Activated naive CD8-positive, alpha-beta T cell treated with anti-CD3 and anti-CD28 coated beads, Interleukin-2, amount 50 U/mL, for 24 hours (primary cell): Measurements from ENCODE around the gene MEF2D.

Source experiments
- ATAC-seq: fragments of 150-1000 bp; cut with Tn5 transposase; one replicate; pipeline ENCODE4 v1.10.0; 2021
- DNase-seq: peaks from one replicate; pipeline ENCODE4 v3.0.0; 2021
- H3K27ac Mint-ChIP-seq: one replicate; pipeline ENCODE4 v1.8.0; 2021; ENCODE audit warnings: mild to moderate bottlenecking, mixed read lengths
- H3K27me3 Mint-ChIP-seq: one replicate; pipeline ENCODE4 v1.8.0; 2021; ENCODE audit warnings: mixed read lengths
- H3K36me3 Mint-ChIP-seq: one replicate; pipeline ENCODE4 v1.8.0; 2021; ENCODE audit warnings: low read depth, mixed read lengths
- H3K4me1 Mint-ChIP-seq: one replicate; pipeline ENCODE4 v1.8.0; 2021; ENCODE audit warnings: mixed read lengths
- H3K4me3 Mint-ChIP-seq: one replicate; pipeline ENCODE4 v1.8.0; 2021; ENCODE audit warnings: mild to moderate bottlenecking, moderate library complexity, mixed read lengths
- H3K9me3 Mint-ChIP-seq: one replicate; pipeline ENCODE4 v1.8.0; 2021; ENCODE audit warnings: mixed read lengths

Gene MEF2D

DNA sequence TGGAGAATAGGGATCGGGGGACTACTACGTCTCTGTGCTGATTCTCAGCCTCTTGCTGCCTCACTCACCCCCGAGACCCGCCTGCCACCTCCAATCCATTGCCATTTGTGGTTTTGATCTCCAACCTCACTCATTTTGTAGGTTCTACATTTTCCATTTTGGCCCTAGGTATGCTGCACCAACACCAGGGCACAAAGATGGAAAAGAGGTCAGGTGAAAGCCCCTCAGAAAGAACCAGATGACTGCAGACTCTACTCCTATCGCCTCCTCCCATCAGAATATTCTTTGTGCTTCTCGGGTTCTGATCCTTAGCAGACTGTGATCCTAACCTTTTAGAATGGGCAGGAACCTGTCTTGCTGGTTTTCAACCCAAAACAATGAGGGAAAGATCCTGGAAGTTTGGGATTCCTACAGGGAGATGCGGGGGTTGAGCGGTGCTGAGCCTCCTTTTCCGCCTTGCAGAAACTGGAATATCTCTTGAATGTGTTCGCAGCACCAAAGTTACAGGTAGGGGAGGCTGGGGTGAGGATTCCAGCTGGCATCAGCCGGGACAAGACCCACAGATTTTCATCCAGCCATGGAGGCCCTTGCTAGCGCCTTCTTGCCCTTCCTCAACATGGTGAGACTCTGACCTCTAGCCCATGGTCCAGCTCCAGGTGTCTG, 78.5 kb downstream of the MEF2D start:
- Mint-ChIP-seq H3K9me3 (no peaks in the 10 kb centered on the region), H3K27ac (no peak overlapping the region), H3K4me1 (peaks cover 32% of the 10 kb centered on the region), H3K4me3 (peak overlapping the region; percentile 58), H3K36me3 (no peaks in the 10 kb centered on the region), H3K27me3 (peaks cover 89% of the 10 kb centered on the region)
- ATAC-seq (no peak), DNase-seq (no peak)

DNA sequence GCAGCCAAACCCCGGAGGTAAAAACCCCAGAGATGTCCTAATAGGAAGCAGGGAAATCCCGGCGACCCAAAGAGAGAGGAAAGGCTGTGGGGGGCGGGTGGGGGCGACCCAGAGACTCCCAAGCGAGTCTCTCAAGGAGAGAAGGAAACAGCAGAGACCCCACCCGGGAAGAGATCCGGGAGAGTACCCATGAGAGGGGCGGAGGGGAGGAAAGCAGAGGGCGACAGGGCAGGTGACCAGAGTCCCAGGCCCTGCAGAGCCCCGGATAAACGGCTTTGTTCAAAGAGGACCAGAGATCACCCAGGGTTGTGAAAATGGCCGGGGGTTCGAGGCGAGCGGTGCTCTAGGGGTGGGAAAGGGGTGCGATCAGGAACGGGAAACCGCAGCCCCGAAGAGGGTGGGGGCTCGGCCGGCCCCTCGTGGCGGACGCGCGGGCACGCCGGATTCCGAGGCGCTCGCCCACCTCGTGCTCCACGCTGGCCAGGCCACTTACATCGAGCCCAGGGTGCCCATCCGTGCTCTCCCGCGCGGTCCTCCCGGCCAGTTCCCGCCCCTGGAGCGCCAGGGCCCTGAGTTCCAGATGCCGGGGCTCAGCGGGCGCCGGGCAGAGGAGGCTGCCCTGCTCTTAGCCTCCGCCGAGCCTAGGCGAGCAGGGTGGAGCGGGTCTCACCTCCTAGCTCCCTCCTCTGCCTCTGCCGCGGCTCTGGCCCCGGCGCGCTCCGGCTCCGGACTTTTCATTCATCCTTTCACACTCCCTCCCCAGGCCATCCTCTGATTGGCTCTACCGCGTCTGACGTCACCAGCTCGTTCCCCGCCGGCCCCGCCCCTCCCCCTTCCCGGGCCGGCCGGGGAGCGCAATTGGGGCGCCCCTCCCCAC, 79.3 kb downstream of the MEF2D start:
- no peak overlapping the region for H3K27ac Mint-ChIP-seq
- H3K4me3 Mint-ChIP-seq = peak overlapping the region; percentile 80
- H3K36me3 Mint-ChIP-seq = no peaks in the 10 kb centered on the region
- H3K4me1 Mint-ChIP-seq = peaks cover 32% of the 10 kb centered on the region
- H3K27me3 Mint-ChIP-seq = peaks cover 86% of the 10 kb centered on the region
- DNase-seq = peak; percentile 75
- H3K9me3 Mint-ChIP-seq = no peaks in the 10 kb centered on the region
- peak; percentile 75 for ATAC-seq

DNA sequence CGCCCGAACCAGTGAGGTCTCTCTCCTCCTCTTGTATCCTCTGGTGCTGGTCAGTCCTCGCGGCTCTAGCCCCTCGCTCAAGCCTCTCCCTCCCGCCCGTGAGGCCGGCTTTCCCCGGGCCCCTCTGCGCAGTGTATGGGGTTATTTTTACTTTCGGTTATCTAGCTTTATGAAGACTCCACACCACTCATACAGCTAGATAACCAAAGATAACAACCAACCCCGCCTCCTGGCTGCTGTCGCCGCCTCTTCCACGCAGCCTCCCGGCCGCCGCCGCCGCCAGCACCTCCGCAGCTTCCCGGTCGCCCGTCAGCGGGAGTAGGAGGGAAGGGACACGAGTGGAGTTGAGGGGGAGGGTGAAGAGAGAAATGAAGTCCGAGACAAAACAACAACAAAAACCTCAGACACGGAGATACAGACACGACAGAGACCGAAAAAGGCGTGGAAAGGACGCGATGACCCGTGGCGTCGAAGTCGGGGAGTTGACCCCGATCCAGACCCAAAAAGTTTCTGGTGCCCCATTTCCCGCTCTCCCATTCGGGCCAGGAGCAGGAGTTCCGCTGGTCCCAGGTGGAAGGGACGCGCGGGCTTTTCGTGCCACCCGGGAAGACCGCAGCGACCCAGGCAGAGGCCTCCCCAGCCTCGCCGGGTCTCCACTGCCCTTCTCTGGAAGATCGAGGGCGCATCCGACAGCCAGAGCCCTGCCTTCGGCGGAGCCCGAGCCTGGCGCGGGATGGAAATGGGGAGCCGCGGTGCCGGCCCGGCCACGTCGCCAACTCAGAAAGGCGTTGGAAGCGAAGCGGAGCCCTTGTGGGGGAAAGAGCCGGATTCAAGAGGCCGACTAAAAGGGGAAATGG, 80.1 kb downstream of the MEF2D start:
- H3K4me1 Mint-ChIP-seq = peaks cover 32% of the 10 kb centered on the region
- H3K27ac Mint-ChIP-seq = no peak overlapping the region
- peaks cover 84% of the 10 kb centered on the region for H3K27me3 Mint-ChIP-seq
- ATAC-seq (peak; percentile 80), DNase-seq (peak; percentile 42)
- no peaks in the 10 kb centered on the region for H3K9me3 Mint-ChIP-seq
- H3K36me3 Mint-ChIP-seq = no peaks in the 10 kb centered on the region
- peak overlapping the region; percentile 80 for H3K4me3 Mint-ChIP-seq

DNA sequence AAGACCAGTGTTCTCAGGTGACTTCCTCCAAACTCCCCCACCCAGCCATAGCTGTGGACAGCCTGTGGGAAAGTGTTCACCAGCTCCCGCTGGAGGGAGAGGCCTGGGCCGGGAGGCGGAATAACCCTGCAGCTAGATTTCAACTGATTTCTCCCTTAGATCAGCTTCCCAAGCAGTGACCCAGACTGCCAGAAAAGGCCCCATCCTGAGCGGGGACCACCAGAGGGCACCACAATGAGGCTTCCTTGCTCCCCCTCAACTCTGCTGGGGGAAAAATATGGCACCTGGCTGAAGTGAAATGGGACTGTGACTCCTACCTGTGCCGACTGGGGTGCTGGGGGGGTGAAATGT, 80.7 kb downstream of the MEF2D start:
- no peaks in the 10 kb centered on the region for H3K36me3 Mint-ChIP-seq
- peaks cover 32% of the 10 kb centered on the region for H3K4me1 Mint-ChIP-seq
- H3K27me3 Mint-ChIP-seq = peaks cover 78% of the 10 kb centered on the region
- H3K9me3 Mint-ChIP-seq = no peaks in the 10 kb centered on the region
- no peak overlapping the region for H3K27ac Mint-ChIP-seq
- H3K4me3 Mint-ChIP-seq = peak overlapping the region; percentile 80
- ATAC-seq = no peak
- peak; percentile 58 for DNase-seq

DNA sequence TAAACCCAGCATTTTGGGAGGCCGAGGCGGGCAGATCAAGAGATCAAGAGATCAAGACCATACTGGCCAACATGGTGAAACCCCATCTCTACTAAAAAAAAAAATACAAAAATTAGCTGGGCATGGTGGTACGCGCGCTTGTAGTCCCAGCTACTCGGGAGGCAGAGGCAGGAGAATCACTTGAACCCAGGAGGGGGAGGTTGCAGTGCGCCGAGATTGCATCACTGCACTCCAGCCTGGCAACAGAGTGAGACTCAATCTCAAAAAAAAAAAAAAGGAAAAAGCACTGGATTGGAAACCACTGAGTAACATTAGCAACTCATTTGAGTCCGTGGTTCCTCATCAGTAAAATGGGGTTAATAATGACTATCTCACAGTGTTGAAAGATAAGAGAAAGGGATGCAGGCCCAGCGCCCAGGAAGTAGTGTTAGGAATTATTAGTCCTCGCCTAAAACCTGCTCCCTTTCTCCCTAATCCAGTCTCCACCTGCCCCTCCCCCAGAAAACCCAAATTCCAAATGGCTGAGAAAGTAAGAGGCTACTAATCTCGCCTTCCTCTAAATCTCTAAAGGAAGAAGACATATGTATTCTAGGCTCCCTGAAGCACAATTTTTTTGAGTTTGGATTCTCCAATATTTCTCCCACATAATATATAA, 82.0 kb downstream of the MEF2D start:
- no peak overlapping the region for H3K27ac Mint-ChIP-seq
- no peak for ATAC-seq
- no peak overlapping the region for H3K4me3 Mint-ChIP-seq
- peaks cover 76% of the 10 kb centered on the region for H3K27me3 Mint-ChIP-seq
- no peak for DNase-seq
- no peaks in the 10 kb centered on the region for H3K36me3 Mint-ChIP-seq
- peaks cover 32% of the 10 kb centered on the region for H3K4me1 Mint-ChIP-seq
- H3K9me3 Mint-ChIP-seq = no peaks in the 10 kb centered on the region

DNA sequence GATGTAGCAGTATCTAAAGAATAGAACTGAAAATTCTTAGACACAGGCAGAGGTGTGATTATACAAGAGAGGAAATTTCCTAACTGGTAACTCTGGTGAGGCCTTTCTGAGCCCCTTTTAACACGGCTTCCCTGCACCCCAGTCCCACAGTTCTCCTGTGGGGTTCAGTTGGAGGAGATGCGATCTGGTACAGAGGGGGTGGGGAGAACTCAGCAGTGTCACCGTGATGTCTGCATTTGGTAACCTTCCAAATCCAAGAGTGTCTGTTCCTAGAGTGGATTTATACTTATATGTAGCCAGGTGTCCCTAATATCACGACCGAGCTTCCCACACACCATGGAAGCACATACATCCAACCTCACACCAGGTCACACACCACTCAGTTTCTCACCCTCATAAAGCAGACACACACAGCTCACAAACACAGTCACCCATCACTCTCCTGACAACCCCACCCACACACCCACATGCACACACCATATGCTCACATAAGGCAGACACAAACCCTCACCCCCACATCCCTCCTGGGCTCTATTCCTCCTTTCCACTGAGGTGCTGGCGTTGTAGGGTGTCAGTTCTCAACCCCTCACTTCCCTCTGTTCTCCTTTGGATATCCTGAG, 83.1 kb downstream of the MEF2D start:
- no peak overlapping the region for H3K4me3 Mint-ChIP-seq
- ATAC-seq (no peak), DNase-seq (no peak)
- no peaks in the 10 kb centered on the region for H3K9me3 Mint-ChIP-seq
- H3K27ac Mint-ChIP-seq = no peak overlapping the region
- H3K4me1 Mint-ChIP-seq = peaks cover 30% of the 10 kb centered on the region
- H3K27me3 Mint-ChIP-seq = peaks cover 70% of the 10 kb centered on the region
- no peaks in the 10 kb centered on the region for H3K36me3 Mint-ChIP-seq

DNA sequence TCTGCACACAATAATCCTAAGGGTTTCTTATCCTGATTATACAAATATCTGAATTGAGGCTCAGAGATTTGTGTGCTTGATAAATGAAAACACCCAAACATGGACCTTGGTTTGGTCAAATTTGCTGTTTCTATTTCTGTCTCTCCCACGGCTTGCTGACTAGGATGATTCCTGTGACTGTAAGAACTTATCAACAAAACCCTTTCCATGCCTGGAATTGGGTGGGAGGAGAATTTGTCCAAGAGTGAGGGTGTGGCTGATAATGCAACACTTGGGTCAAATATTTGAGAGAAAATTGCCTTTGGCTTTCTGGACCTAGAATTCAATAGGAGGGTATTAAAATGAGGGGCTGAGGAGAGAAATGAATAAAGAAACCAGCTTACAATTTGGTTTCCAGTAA, 83.6 kb downstream of the MEF2D start:
- no peak for ATAC-seq
- no peak overlapping the region for H3K27ac Mint-ChIP-seq
- no peak for DNase-seq
- H3K4me3 Mint-ChIP-seq = no peak overlapping the region
- H3K27me3 Mint-ChIP-seq = peaks cover 67% of the 10 kb centered on the region
- no peaks in the 10 kb centered on the region for H3K36me3 Mint-ChIP-seq
- H3K4me1 Mint-ChIP-seq = peaks cover 27% of the 10 kb centered on the region
- H3K9me3 Mint-ChIP-seq = no peaks in the 10 kb centered on the region

DNA sequence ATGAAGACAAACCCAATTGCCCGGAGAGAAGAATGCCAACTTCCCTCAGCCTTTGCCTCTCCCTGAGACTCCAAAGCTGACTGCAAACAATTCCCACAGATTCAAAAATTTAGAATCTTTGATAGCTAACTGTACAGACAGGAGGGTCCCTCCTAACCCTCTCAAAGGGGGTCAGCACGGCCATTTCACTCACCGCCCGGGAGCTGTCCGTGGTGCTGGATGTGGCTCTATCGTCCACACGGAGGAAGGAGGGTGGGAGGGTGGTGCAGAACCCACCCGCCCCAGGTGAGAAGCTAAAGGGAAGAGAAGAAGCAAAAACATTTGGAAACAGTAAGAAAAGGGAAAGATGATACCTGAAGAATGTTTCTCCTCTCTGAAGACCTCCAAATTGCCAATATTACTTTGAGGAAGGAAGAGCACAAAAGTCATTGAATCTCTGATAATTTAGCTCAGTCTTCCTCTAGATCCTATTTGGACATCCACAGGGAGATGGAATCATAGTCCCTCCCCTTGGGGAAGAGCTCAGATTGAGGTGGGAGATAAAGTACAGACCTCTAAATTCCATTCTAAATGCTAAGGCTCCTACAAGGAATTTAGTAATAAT, 86.0 kb downstream of the MEF2D start:
- no peaks in the 10 kb centered on the region for H3K9me3 Mint-ChIP-seq
- no peak for ATAC-seq
- peak; percentile 39 for DNase-seq
- H3K27ac Mint-ChIP-seq = no peak overlapping the region
- peaks cover 6% of the 10 kb centered on the region for H3K4me1 Mint-ChIP-seq
- peaks cover 60% of the 10 kb centered on the region for H3K27me3 Mint-ChIP-seq
- H3K4me3 Mint-ChIP-seq = no peak overlapping the region
- no peaks in the 10 kb centered on the region for H3K36me3 Mint-ChIP-seq
